B cell (primary cell): ENCODE results near the gene ELAVL3.

ENCODE experiments used
- CTCF ChIP-seq: fragments of 200-600 bp; IDR thresholded peaks from one replicate; pipeline ENCODE4 v1.8.0; 2022; ENCODE audit warnings: antibody characterized with exemption, mild to moderate bottlenecking
- EZH2 ChIP-seq: IDR thresholded peaks from 2 replicates; pipeline ENCODE4 v1.6.1; 2012; ENCODE audit warnings: borderline replicate concordance, low read depth, mild to moderate bottlenecking, moderate library complexity, low read length; ENCODE audit not compliant: insufficient read depth, poor library complexity, severe bottlenecking

DNA sequence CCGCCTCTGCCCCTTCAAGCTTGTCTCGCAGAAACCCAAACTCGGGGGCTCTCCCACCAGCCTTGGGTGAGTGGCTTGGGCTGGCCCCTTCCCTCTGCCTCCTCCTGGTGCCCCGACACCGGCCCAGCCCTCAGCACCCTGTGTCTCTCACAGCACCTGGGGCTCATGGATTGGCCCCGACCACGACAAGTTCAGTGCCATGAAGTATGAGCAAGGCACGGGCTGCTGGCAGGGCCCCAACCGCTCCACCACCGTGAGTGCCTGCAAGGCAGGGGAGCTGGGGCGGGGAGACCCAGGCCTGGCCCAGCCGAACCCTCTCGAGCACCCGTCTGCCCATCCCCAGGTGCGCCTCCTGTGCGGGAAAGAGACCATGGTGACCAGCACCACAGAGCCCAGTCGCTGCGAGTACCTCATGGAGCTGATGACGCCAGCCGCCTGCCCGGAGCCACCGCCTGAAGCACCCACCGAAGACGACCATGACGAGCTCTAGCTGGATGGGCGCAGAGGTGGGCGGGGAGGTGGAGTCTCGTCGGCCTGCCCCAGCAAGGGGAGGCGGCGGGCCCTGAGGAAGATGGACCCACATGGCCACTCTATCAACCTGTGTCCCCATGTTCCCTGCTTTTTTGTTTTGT lies 31.8 kb downstream of the ELAVL3 start:
- TF ChIP-seq CTCF (no peak), EZH2 (no peak)
